ENCODE data around the gene TSPAN1.

Gene TSPAN1

GRCh38 chr1:46153732-46154131, 21.2 kb upstream of the TSPAN1 start:
- TF ChIP-seq CTCF (IDR thresholded peaks at IDR 0.05; ENCODE audit: low read depth, low read length) (no peak), MAX (IDR thresholded peaks at IDR 0.05; ENCODE audit: low read depth, low read length) (no peak), MYC (IDR thresholded peaks at IDR 0.05; ENCODE audit: low read depth, low read length) (no peak), POLR2A (IDR thresholded peaks at IDR 0.05; ENCODE audit: extremely low read depth, insufficient read length) (no peak)
- no peak overlapping the region for H3K4me3 ChIP-seq (ENCODE audit: low read depth, low read length)
- DNase-seq (ENCODE audit: low read depth): no peak

GRCh38 chr1:46157916-46158311, 17.0 kb upstream of the TSPAN1 start:
- no peak overlapping the region for H3K4me3 ChIP-seq (ENCODE audit: low read depth, low read length)
- no peak for TF ChIP-seq CTCF (IDR thresholded peaks at IDR 0.05; ENCODE audit: low read depth, low read length)
- TF ChIP-seq MAX (IDR thresholded peaks at IDR 0.05; ENCODE audit: low read depth, low read length): no peak
- TF ChIP-seq MYC (IDR thresholded peaks at IDR 0.05; ENCODE audit: low read depth, low read length): no peak
- no peak for TF ChIP-seq POLR2A (IDR thresholded peaks at IDR 0.05; ENCODE audit: extremely low read depth, insufficient read length)
- DNase-seq (ENCODE audit: low read depth): no peak

- TF ChIP-seq MAX (IDR thresholded peaks at IDR 0.05; ENCODE audit: low read depth, low read length) (no peak), MYC (IDR thresholded peaks at IDR 0.05; ENCODE audit: low read depth, low read length) (no peak)
- no peak for DNase-seq (ENCODE audit: low read depth)
- no peak overlapping the region for H3K4me3 ChIP-seq (ENCODE audit: low read depth, low read length)
Observed at GRCh38 chr1:46158312-46159281, 16.3 kb upstream of the TSPAN1 start.

- TF ChIP-seq POLR2A (IDR thresholded peaks at IDR 0.05; ENCODE audit: extremely low read depth, insufficient read length) (no peak), MYC (IDR thresholded peaks at IDR 0.05; ENCODE audit: low read depth, low read length) (no peak), CTCF (IDR thresholded peaks at IDR 0.05; ENCODE audit: low read depth, low read length) (no peak), MAX (IDR thresholded peaks at IDR 0.05; ENCODE audit: low read depth, low read length) (no peak)
- H3K4me3 ChIP-seq (ENCODE audit: low read depth, low read length): no peak overlapping the region
- no peak for DNase-seq (ENCODE audit: low read depth)
Observed at GRCh38 chr1:46159516-46159915, 15.4 kb upstream of the TSPAN1 start.

GRCh38 chr1:46160212-46160611, 14.7 kb upstream of the TSPAN1 start:
- no peak for DNase-seq (ENCODE audit: low read depth)
- no peak overlapping the region for H3K4me3 ChIP-seq (ENCODE audit: low read depth, low read length)
- no peak for TF ChIP-seq POLR2A (IDR thresholded peaks at IDR 0.05; ENCODE audit: extremely low read depth, insufficient read length)
- TF ChIP-seq MAX (IDR thresholded peaks at IDR 0.05; ENCODE audit: low read depth, low read length): no peak
- TF ChIP-seq MYC (IDR thresholded peaks at IDR 0.05; ENCODE audit: low read depth, low read length): no peak
- no peak for TF ChIP-seq CTCF (IDR thresholded peaks at IDR 0.05; ENCODE audit: low read depth, low read length)

Measured in NB4 (cell line).